Endothelial cell of umbilical vein (primary cell): Measurements from ENCODE around the gene DALRD3. TPM values are rescaled to one million over a fixed set of nuclear protein-coding genes. Genes with fewer than 3 reads are reported as not detected.
A peak's percentile ranks its signal among the peaks of the same experiment; 100 is the strongest.
"Not testable (repeated sequence)": the region's sequence is repeated elsewhere in the genome, so short reads cannot be mapped to it uniquely, and the experiment has no call there.

Experiments
- BruUV-seq: library from RNA; stranded (reverse); fragments of 400-500 nt; replicated peaks from 2 replicates; lab custom pipeline; 2021; lab: Mats Ljungman, UMichigan
- CTCF ChIA-PET: fragments of 300-600, 350-600 bp; sonication (Branson Sonifier 250); formaldehyde crosslinking; loops from one replicate; lab custom pipeline; 2021; ENCODE audit warnings: antibody characterized with exemption, inconsistent platforms; lab: Charles Lee
- POLR2A ChIA-PET: fragments of 300-600, 350-600 bp; sonication (Branson Sonifier 250); formaldehyde crosslinking; loops from one replicate; lab custom pipeline; 2021; ENCODE audit warnings: antibody characterized with exemption, inconsistent platforms; lab: Charles Lee
- DNase-seq: peaks from one replicate; pipeline ENCODE4 v3.0.0-alpha.2; 2011; ENCODE audit warnings: low read depth, low spot score
- FAIRE-seq: peaks from 2 replicates; lab custom pipeline; 2011; peaks lifted over from hg19 to GRCh38; lab: Jason Lieb, UNC
- H2AFZ ChIP-seq: 2 replicates; pipeline ENCODE4 v1.6.0; 2012; ENCODE audit warnings: low read depth, low read length, control low read depth, inconsistent platforms
- H3K27ac ChIP-seq: 2 replicates; pipeline ENCODE4 v1.5.1; 2011; ENCODE audit warnings: low read depth, mild to moderate bottlenecking, control low read depth, low read length, moderate library complexity; ENCODE audit not compliant: insufficient read depth
- H3K27me3 ChIP-seq, 2 experiments: 2 replicates each; pipeline versions ENCODE4 v1.6.0 to v1.6.1; 2011; ENCODE audit warnings: low read length in 2 of 2, mixed read lengths in 1 of 2; ENCODE audit not compliant: control insufficient read depth in 2 of 2, insufficient read depth in 2 of 2
- H3K36me3 ChIP-seq, 2 experiments: 2 replicates in 1 of 2; 3 replicates in 1 of 2; pipeline ENCODE4 v1.5.1; 2011; ENCODE audit warnings: low read length in 2 of 2, mild to moderate bottlenecking in 1 of 2, moderate library complexity in 1 of 2; ENCODE audit not compliant: control insufficient read depth in 2 of 2, insufficient read depth in 2 of 2; ENCODE audit errors: extremely low read depth in 1 of 2
- H3K4me1 ChIP-seq: 3 replicates; pipeline ENCODE4 v1.5.1; 2011; ENCODE audit warnings: mild to moderate bottlenecking, low read length; ENCODE audit not compliant: control insufficient read depth, insufficient read depth; ENCODE audit errors: extremely low read depth
- H3K4me2 ChIP-seq: 2 replicates; pipeline ENCODE4 v1.6.1; 2011; ENCODE audit warnings: low read length, control low read depth, mixed read lengths; ENCODE audit not compliant: insufficient read depth
- H3K4me3 ChIP-seq, 3 experiments: fragments of 200-600 bp in 1 of 3; sonication (generic), shearing (Covaris generic) in 1 of 3; replicated peaks in 1 of 3; 2 replicates each; pipeline ENCODE4 v1.5.1; 2011 to 2016; ENCODE audit warnings: control low read depth in 3 of 3, low read length in 3 of 3, mild to moderate bottlenecking in 2 of 3, inconsistent platforms in 1 of 3, low read depth in 1 of 3, moderate library complexity in 1 of 3; ENCODE audit not compliant: insufficient read depth in 1 of 3
- H3K79me2 ChIP-seq: 2 replicates; pipeline ENCODE4 v1.6.0; 2012; ENCODE audit warnings: low read length, inconsistent platforms; ENCODE audit not compliant: control insufficient read depth, insufficient read depth
- H3K9ac ChIP-seq: replicated peaks from 2 replicates; pipeline ENCODE3; 2011; ENCODE audit warnings: low read length, control low read depth; ENCODE audit not compliant: insufficient read depth; ENCODE audit errors: extremely low read depth
- H3K9me1 ChIP-seq: replicated peaks from 3 replicates; pipeline ENCODE4 v1.6.0; 2011; ENCODE audit warnings: mild to moderate bottlenecking, low read length; ENCODE audit not compliant: control insufficient read depth, insufficient read depth; ENCODE audit errors: extremely low read depth
- H3K9me3 ChIP-seq: replicated peaks from 2 replicates; pipeline ENCODE4 v1.5.1; 2012; ENCODE audit warnings: low read length, inconsistent platforms; ENCODE audit not compliant: control insufficient read depth, insufficient read depth
- H4K20me1 ChIP-seq: replicated peaks from 2 replicates; pipeline ENCODE3; 2011; ENCODE audit warnings: mild to moderate bottlenecking, low read length; ENCODE audit not compliant: control insufficient read depth, insufficient read depth; ENCODE audit errors: extremely low read depth
- POLR2A ChIP-seq: IDR thresholded peaks from 2 replicates; pipeline ENCODE4 v1.6.1; 2012; ENCODE audit warnings: low read depth, mild to moderate bottlenecking, control low read depth, low read length
- POLR2AphosphoS5 ChIP-seq: IDR thresholded peaks from 2 replicates; pipeline ENCODE4 v1.6.1; 2012; ENCODE audit warnings: low read depth, mild to moderate bottlenecking, control low read depth, low read length, moderate library complexity; ENCODE audit not compliant: insufficient read depth
- dilution Hi-C: fragments of 300-500 bp; cut with MboI; formaldehyde crosslinking; loops from one replicate; pipeline ENCODE4 v1.15.0; 2019; ENCODE audit warnings: low sequenced_read_pairs; ENCODE audit not compliant: extremely low pct_ligation_motif_present
- intact Hi-C: fragments of 100-400 bp; cut with micrococcal nuclease; formaldehyde crosslinking; loops from one replicate; pipeline ENCODE4 v1.10.0; 2022
- polyA plus RNA-seq, 4 experiments: library from polyadenylated mRNA; depleted of rRNA in 3 of 4; stranded (reverse) in 3 of 4; unstranded in 1 of 4; fragments of >200 nt; gene quantifications; 2 replicates each; pipeline versions ENCODE4 v1.2.1 to v1.2.3, GENCODE V29; 2011 to 2012; ENCODE audit warnings: missing spikeins in 1 of 4
- total RNA-seq: library from RNA; stranded (reverse); gene quantifications from 2 replicates; pipeline ENCODE4 v1.2.3, GENCODE V29; 2021

The DALRD3 gene
- total and polyA plus RNA-seq, 2 donors (not counting 3 experiments of a cell fraction or from before 2014, with no cell fraction given), result 22.7 to 60.8 TPM

DNA sequence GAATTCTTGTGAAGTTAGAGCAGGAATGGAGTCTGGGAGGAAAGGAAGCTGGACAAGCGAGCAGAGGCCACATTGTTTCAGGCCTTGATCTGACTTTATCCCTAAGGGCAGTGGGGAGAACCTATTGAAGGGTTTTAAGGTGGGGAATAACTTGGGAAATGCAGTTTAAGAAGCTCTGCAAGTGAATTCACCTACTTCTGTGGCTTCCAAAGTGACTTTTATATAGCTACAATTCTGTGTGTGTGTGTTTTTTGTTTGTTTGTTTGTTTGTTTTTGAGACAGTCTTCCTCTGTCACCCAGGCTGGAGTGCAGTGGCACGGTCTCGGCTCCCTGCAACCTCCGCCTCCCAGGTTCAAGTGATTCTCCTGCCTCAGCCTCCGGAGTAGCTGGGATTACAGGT, 9.8 kb downstream of the DALRD3 start:
- Histone ChIP-seq H3K4me2 (peak overlapping the region; percentile 70), H3K4me1 (peaks cover 15% of the 10 kb centered on the region), H3K79me2 (peaks cover 38% of the 10 kb centered on the region), H3K36me3 (peaks cover 0 to 21% of the 10 kb centered on the region in 2 experiments)
- peak; percentile 24 for TF ChIP-seq POLR2A
- DNase-seq, H3K27me3 ChIP-seq, H4K20me1 ChIP-seq, H3K9ac ChIP-seq, dilution Hi-C loops, H3K9me3 ChIP-seq, H3K4me3 ChIP-seq, intact Hi-C loops, H2AFZ ChIP-seq, H3K9me1 ChIP-seq, H3K27ac ChIP-seq: not testable (repeated sequence)
- ChIA-PET POLR2A (interaction anchor here (1.0 to 3.7 kb wide), 5 partner anchors 8 to 21 kb away, joined by 3 to 40 read pairs (median 4); partner anchors contain the start of genes DALRD3, IMPDH2, NDUFAF3 and P4HTM), CTCF (interaction anchor here (0.7 to 12.8 kb wide), 4 partner anchors 13 to 441 kb away, joined by 3 to 254 read pairs (median 32); partner anchors contain the start of genes NDUFAF3 and P4HTM)
- peak; percentile 60 for FAIRE-seq
- BruUV-seq, result TSS peak; percentile 5

DNA sequence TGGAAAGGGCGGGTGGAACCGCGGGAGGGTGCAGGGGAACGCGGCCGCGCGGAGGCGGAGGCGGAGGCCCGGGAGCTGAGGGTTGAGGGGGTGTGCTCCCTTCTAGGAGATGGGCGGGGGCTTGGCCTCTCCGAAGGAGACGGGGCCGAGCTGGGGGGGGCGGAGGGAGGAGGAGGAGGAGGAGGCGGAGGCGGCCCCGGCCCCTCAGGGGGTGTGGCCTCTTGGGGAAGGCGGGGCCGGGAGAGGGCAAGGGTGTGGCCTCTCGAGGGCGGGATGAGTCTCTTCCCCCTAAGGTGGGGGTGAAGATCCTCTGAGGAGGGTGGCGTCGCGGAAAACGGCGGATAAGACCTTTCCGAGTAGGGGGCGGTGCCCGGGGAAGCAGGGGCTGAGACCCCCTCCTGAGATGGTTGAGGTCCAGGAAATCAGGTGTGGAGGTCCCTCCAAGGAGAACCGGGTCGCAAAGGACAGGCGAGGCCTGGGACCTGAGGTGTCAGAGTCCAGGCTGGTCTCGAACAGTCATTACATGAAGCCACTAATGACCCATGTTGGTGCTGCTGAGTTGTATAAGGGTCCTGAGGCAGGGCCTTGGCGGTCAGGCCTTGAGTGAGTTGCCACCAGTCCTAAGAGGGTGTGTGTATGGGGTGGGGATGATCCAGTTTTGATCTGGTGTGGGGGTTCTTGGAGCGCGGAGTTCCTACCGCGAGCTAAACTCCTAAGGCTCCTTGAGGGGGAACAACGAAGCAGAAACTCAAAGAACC, 10.4 kb downstream of the DALRD3 start:
- H3K9me1 ChIP-seq, result no peaks in the 10 kb centered on the region
- peaks cover 0 to 16% of the 10 kb centered on the region in 2 experiments for H3K36me3 ChIP-seq
- ChIA-PET POLR2A (interaction anchor here (1.4 to 3.7 kb wide), 6 partner anchors 9 to 21 kb away, joined by 8 to 40 read pairs (median 13); partner anchors contain the start of genes DALRD3, IMPDH2, NDUFAF3 and P4HTM), CTCF (interaction anchor here (0.9 to 12.8 kb wide), 8 partner anchors 8 to 441 kb away, joined by 4 to 254 read pairs (median 9); partner anchors contain the start of genes DALRD3, IMPDH2, NDUFAF3 and P4HTM)
- peak overlapping the region; percentile 70 for H3K4me2 ChIP-seq
- intact Hi-C loops, result loop anchor here (1.0 kb wide), 3 partner anchors 13 to 21 kb away; partner anchors contain the start of gene IMPDH2
- H3K27ac ChIP-seq, result peak overlapping the region; percentile 57
- H3K79me2 ChIP-seq, result peaks cover 35% of the 10 kb centered on the region
- FAIRE-seq (no peak), DNase-seq (peak; percentile 75)
- no peaks in the 10 kb centered on the region for H3K27me3 ChIP-seq
- TF ChIP-seq POLR2A (no peak), POLR2AphosphoS5 (peak; percentile 1)
- H4K20me1 ChIP-seq, result no peaks in the 10 kb centered on the region
- no TSS peak for BruUV-seq
- peak overlapping the region; percentile 0 for H2AFZ ChIP-seq
- no peaks in the 10 kb centered on the region for H3K9me3 ChIP-seq
- peak overlapping the region; percentile 96 for H3K9ac ChIP-seq
- H3K4me3 ChIP-seq, result peak overlapping the region; percentile 39 to 93 (median 46)
- dilution Hi-C loops, result no loop called here
- H3K4me1 ChIP-seq, result peaks cover 15% of the 10 kb centered on the region
